ENCODE measurements around the gene RUNX1.

DNA sequence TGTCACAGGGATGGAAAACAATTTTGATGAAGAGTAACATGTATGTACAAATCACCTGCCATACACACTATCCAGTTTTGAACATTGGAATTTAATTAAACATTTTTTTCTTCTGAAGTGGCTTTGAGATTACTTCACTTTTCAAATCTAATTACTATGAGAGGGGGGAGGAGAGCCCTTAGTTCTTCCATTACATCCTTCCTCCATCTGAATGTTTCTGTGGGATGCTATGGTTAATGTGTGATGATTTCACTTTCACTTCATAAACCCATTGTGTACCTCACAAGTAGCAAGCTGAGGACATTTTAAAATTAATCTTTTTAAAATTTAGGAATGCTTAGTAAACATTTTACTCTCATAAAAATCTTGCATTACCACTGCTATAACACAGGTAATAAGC is 156.9 kb downstream of the RUNX1 start:
- TF ChIP-seq, protein P1, sequence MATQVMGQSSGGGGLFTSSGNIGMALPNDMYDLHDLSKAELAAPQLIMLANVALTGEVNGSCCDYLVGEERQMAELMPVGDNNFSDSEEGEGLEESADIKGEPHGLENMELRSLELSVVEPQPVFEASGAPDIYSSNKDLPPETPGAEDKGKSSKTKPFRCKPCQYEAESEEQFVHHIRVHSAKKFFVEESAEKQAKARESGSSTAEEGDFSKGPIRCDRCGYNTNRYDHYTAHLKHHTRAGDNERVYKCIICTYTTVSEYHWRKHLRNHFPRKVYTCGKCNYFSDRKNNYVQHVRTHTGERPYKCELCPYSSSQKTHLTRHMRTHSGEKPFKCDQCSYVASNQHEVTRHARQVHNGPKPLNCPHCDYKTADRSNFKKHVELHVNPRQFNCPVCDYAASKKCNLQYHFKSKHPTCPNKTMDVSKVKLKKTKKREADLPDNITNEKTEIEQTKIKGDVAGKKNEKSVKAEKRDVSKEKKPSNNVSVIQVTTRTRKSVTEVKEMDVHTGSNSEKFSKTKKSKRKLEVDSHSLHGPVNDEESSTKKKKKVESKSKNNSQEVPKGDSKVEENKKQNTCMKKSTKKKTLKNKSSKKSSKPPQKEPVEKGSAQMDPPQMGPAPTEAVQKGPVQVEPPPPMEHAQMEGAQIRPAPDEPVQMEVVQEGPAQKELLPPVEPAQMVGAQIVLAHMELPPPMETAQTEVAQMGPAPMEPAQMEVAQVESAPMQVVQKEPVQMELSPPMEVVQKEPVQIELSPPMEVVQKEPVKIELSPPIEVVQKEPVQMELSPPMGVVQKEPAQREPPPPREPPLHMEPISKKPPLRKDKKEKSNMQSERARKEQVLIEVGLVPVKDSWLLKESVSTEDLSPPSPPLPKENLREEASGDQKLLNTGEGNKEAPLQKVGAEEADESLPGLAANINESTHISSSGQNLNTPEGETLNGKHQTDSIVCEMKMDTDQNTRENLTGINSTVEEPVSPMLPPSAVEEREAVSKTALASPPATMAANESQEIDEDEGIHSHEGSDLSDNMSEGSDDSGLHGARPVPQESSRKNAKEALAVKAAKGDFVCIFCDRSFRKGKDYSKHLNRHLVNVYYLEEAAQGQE (IDR thresholded peaks at IDR 0.05; ENCODE audit: low read depth, low read length): no peak
- TF ChIP-seq CTCF (IDR thresholded peaks at IDR 0.05): no peak
- no peak for TF ChIP-seq RAD21 (IDR thresholded peaks at IDR 0.05; ENCODE audit: low read length)
- TF ChIP-seq, protein P2, sequence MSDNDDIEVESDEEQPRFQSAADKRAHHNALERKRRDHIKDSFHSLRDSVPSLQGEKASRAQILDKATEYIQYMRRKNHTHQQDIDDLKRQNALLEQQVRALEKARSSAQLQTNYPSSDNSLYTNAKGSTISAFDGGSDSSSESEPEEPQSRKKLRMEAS (IDR thresholded peaks at IDR 0.05; ENCODE audit: low read depth): no peak
- no peak for TF ChIP-seq NFIC (IDR thresholded peaks at IDR 0.05; ENCODE audit: borderline replicate concordance)
- no peak for TF ChIP-seq MEF2A (IDR thresholded peaks at IDR 0.05; ENCODE audit: borderline replicate concordance, low read depth)
- TF ChIP-seq SIN3A (IDR thresholded peaks at IDR 0.05; ENCODE audit: borderline replicate concordance, low read depth, low read length): no peak
